Measurements from ENCODE around the gene LRPAP1. TPM values are rescaled to one million over a fixed set of nuclear protein-coding genes. Genes with fewer than 3 reads are reported as not detected.

LRPAP1 gene
- total RNA-seq, 1 experiment from 2014 or later = 110 TPM

GRCh38 chr4:3484057-3484973, 47.9 kb downstream of the LRPAP1 start:
- DNase-seq (ENCODE audit: low read depth, low spot score) (no peak), ATAC-seq (no peak)
- in situ Hi-C loops (cut with HindIII; ENCODE audit: low pct_unique_long_range_greater_than_20kb, low sequenced_read_pairs) = no loop called here
- intact Hi-C loops (cut with micrococcal nuclease; ENCODE audit: unreplicated experiment) = no loop called here
- Histone ChIP-seq H3K27me3 (ENCODE audit: control insufficient read depth, insufficient read depth, low read length) (no peaks in the 10 kb centered on the region), H3K4me1 (ENCODE audit: control insufficient read depth, insufficient read depth, low read length) (peaks cover 14% of the 10 kb centered on the region), H3K4me3 (ENCODE audit: low read depth in 2 of 2, low read length in 2 of 2) (no peak overlapping the region; a peak in 1 of 4 replicates), H3K27ac (ENCODE audit: low read length) (no peak overlapping the region), H3K36me3 (ENCODE audit: control insufficient read depth, insufficient read depth, low read length) (no peaks in the 10 kb centered on the region), H3K9me3 (ENCODE audit: control insufficient read depth, insufficient read depth, low read depth, low read length) (no peaks in the 10 kb centered on the region)
- BruUV-seq (replicated peaks) = no TSS peak
- TF ChIP-seq CTCF (IDR thresholded peaks at IDR 0.05) (no peak), SIN3A (IDR thresholded peaks at IDR 0.05; ENCODE audit: borderline replicate concordance, insufficient read depth, low read depth, low read length) (no peak), REST (IDR thresholded peaks at IDR 0.05; ENCODE audit: insufficient read depth in 1 of 2, low read depth in 2 of 2, low read length in 1 of 2) (no peak), TCF7L2 (IDR thresholded peaks at IDR 0.05; ENCODE audit: low read depth, low read length) (no peak), POLR2AphosphoS5 (IDR thresholded peaks at IDR 0.05; ENCODE audit: low read depth, low read length) (no peak)
- ChIA-PET CTCF (no interaction called here), POLR2A (no interaction called here)

GRCh38 chr4:3483471-3483921, 48.7 kb downstream of the LRPAP1 start:
- Histone ChIP-seq H3K4me1 (ENCODE audit: control insufficient read depth, insufficient read depth, low read length) (peaks cover 14% of the 10 kb centered on the region), H3K27me3 (ENCODE audit: control insufficient read depth, insufficient read depth, low read length) (no peaks in the 10 kb centered on the region), H3K4me3 (ENCODE audit: low read depth in 2 of 2, low read length in 2 of 2) (no peak overlapping the region), H3K27ac (ENCODE audit: low read length) (no peak overlapping the region), H3K36me3 (ENCODE audit: control insufficient read depth, insufficient read depth, low read length) (no peaks in the 10 kb centered on the region), H3K9me3 (ENCODE audit: control insufficient read depth, insufficient read depth, low read depth, low read length) (no peaks in the 10 kb centered on the region)
- ChIA-PET POLR2A (no interaction called here), CTCF (no interaction called here)
- no peak for DNase-seq (ENCODE audit: low read depth, low spot score)
- BruUV-seq (replicated peaks) = no TSS peak
- in situ Hi-C loops (cut with HindIII; ENCODE audit: low pct_unique_long_range_greater_than_20kb, low sequenced_read_pairs) (no loop called here), intact Hi-C loops (cut with micrococcal nuclease; ENCODE audit: unreplicated experiment) (no loop called here)
- TF ChIP-seq CTCF (IDR thresholded peaks at IDR 0.05) = no peak
- no peak for TF ChIP-seq REST (IDR thresholded peaks at IDR 0.05; ENCODE audit: insufficient read depth in 1 of 2, low read depth in 2 of 2, low read length in 1 of 2)
- no peak for TF ChIP-seq POLR2AphosphoS5 (IDR thresholded peaks at IDR 0.05; ENCODE audit: low read depth, low read length)
- TF ChIP-seq SIN3A (IDR thresholded peaks at IDR 0.05; ENCODE audit: borderline replicate concordance, insufficient read depth, low read depth, low read length) = no peak
- TF ChIP-seq TCF7L2 (IDR thresholded peaks at IDR 0.05; ENCODE audit: low read depth, low read length) = no peak
- ATAC-seq = no peak

Measured in Panc1 (cell line).